ENCODE data around the gene VRK3.
A peak's percentile ranks its signal among the peaks of the same experiment; 100 is the strongest.
"Not testable (repeated sequence)": the region's sequence is repeated elsewhere in the genome, so short reads cannot be mapped to it uniquely, and the experiment has no call there.

Gene VRK3, protein sequence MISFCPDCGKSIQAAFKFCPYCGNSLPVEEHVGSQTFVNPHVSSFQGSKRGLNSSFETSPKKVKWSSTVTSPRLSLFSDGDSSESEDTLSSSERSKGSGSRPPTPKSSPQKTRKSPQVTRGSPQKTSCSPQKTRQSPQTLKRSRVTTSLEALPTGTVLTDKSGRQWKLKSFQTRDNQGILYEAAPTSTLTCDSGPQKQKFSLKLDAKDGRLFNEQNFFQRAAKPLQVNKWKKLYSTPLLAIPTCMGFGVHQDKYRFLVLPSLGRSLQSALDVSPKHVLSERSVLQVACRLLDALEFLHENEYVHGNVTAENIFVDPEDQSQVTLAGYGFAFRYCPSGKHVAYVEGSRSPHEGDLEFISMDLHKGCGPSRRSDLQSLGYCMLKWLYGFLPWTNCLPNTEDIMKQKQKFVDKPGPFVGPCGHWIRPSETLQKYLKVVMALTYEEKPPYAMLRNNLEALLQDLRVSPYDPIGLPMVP

DNA sequence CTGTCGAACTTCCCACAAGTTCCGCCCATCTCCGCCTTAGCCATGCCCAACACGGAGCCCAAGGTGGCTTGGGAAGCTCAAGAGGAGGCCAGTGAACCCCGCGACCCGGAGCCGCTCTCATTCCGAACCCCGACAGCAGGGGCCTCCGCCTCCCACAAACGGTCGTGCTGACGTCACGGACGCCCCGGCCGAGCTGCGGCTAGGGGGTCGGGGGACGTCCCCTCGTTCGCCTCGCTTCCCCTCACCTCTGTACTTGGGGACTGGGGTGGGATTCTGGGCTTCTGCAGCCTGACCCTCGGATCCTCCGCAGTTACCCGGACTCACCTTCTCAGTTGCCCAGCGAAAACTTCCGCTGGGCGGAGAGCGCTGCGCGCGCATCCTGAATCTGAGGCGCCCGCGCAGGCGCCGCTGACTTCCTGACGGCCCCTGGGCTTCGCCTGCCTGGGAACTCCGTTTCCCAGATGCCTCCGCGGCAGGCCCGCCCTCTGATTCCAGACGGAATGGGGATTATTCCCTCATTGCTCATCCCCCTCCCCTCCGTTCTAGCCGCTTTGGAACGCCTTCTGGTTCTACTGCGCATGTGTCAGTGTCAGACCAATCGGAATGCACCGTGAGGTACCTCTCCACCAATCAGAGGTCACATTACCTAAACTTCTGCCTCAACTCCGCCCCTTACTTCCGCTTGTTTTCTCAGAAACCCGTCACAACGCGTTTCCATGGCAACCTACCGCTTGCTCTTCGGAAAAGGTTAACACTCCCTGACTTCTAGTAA lies at the start of gene VRK3:
TSS of gene VRK3 (minus strand) at position 351 of the 772 bp plus-strand sequence. CDS start 9,210 bp downstream, outside the sequence.
- DNase-seq (ENCODE audit: low spot score), result peak; percentile 99

DNA sequence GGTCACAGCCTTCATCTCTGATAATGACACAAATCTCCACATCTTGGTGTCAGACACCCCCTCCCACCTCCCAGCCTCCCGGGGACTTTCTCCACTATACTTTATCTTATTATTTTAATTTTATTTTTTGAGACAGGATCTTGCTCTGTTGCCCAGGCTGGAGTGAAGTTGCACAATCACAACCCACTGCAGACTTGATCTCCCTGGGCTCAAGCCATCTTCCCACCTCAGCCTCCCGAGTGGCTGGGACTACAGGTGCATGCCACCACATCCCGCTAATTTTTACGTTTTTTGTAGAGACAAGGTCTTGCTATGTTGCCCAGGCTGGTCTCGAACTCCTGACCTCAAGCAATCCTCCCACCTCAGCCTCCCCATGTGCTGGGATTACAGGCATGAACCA lies 43.2 kb upstream of the VRK3 start:
- DNase-seq (ENCODE audit: low spot score), result not testable (repeated sequence)

DNA sequence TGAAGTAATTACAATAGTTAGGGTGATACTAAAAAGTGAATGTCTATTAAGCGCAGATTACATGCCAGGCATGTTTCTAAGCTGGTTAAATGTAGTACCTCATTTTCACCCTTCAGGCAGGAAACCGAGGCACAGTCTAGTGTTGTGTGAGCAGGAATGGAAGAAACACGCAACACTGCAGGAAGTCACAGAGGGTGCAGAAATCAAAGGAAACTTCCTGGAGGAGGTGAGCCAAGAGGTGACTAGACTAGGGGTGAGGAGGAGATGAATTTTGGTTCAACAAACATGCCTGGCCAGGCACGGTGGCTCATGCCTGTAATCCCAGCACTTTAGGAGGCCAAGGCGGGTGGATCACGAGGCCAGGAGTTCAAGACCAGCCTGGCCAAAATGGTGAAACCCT lies 42.4 kb upstream of the VRK3 start:
- no peak for DNase-seq (ENCODE audit: low spot score)

DNA sequence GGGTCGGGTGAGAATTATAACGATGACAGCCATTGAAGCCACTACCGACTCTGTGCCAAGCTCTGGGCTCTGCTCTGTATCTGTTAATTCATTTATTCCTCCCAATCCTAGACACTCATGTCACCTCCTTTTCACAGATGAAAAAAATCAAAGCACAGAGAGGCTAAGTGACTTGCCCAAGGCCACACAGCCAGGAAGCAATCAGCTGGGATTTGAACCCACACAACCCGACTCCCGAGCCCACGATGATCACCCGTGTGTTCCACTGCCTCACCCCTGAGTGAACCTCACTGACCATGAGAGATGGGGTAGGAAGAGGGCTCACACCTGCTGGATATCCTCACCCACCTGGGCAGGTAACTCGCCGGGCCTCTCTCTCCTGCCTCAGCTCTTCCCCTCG lies 40.8 kb upstream of the VRK3 start:
- no peak for DNase-seq (ENCODE audit: low spot score)

DNA sequence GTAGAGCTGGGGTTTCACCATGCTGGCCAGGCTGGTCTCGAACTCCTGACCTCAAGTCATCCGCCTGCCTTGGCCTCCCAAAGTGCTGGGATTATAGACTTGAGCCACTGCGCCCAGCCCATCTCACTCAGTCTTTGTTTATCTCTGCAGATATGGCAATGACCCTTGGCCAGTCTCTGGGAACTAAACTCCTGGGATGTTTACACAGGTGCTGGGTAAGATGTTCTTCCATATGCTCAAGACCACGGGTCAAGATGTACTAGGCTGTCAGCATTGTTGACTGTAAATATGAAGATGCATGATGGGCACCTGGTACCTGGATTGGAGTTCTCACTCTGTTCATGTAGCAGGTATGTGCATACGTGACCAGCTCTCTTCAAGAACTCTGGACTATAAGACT lies 36.5 kb upstream of the VRK3 start:
- no peak for DNase-seq (ENCODE audit: low spot score)

DNA sequence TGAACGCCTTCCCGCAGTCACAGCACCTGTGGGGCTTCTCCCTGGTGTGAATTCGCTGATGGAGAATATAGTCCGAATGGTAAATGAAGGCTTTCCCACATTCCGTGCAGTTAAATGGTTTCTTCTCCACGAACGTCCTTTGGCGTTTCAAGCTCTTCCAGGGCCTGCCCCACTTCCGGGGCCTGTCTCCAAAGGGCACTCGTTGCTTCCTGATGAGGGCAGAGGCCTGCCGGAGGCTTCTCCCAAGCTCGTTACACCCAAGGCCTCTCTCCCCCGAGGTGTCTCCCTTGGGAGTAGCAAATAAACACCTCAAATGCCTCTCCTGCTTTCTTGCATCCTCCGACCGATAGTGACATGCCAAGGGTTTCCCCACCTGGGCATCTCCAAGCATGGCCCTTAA lies 34.9 kb upstream of the VRK3 start:
- no peak for DNase-seq (ENCODE audit: low spot score)

DNA sequence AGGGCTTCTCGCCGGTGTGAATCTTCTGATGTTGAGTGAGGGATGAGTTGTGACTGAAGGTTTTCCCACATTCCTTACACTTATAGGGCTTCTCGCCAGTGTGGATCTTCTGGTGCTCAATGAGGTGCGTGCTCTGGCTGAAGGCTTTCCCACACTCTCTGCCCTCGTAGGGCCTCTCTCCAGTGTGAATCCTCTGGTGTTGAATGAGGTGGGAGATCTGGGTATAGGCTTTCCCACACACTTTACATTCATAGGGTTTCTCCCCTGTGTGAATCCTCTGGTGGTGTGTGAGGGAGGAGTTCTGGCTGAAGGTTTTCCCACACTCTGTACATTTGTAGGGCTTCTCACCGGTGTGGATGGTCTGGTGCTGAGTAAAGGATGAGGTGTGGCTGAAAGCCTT lies 33.9 kb upstream of the VRK3 start:
- no peak for DNase-seq (ENCODE audit: low spot score)

DNA sequence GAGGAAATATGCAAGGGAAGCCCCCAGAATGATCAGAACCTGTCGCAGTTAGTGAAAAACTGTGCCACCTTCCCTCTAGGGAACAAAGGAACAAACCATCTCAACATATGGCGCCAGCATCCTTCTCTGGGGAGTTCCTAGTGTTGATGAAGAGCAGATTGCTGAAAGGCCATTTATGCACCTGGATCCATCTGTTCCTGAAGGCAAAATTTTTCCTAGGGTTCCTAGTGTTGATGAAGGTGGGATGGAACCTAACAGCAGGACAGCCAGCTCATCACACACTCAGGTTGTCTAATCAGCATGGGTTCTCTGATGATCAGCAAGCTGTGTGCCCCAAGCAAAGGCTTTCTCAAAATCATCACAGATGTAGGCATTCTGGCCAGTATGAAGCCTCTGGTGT lies 33.3 kb upstream of the VRK3 start:
- DNase-seq (ENCODE audit: low spot score), result no peak

DNA sequence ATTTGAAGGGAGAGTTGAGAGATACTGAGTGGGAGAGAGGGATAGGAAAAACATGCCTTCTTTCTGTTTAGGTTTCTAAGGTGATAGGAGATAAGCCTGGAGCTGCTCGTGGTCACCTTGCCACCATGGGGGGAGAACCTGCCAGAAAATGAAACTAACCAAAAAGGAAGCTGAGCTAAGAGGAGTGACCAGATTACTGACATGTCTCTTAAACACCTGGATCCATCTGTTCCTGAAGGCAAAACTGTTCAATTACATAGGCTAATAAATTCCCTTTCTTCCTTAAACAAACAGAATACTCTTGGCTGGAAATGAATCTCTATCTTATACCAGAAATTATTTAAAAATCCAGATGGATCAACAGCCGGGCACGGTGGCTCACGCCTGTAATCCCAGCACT lies 27.9 kb upstream of the VRK3 start:
- no peak for DNase-seq (ENCODE audit: low spot score)

DNA sequence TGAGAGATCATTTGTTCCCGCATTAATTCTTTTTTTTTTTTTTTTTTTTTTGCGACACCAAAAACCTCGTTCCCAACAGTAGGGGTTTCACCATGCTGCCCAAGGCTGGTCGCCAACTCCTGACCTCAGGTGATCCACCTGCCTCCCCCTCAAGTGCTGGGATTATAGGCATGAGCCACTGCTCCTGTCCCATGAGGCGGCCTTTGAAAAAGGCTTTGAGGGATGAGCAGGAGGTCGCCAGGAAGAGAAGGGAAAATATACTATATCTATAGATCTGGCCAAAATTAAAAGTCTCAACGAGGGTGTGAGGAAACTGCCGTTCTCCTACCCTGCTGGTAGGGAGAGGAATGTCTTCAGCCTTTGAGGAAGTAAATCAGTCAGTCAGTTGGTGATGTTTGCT lies 26.8 kb upstream of the VRK3 start:
- no peak for DNase-seq (ENCODE audit: low spot score)

DNA sequence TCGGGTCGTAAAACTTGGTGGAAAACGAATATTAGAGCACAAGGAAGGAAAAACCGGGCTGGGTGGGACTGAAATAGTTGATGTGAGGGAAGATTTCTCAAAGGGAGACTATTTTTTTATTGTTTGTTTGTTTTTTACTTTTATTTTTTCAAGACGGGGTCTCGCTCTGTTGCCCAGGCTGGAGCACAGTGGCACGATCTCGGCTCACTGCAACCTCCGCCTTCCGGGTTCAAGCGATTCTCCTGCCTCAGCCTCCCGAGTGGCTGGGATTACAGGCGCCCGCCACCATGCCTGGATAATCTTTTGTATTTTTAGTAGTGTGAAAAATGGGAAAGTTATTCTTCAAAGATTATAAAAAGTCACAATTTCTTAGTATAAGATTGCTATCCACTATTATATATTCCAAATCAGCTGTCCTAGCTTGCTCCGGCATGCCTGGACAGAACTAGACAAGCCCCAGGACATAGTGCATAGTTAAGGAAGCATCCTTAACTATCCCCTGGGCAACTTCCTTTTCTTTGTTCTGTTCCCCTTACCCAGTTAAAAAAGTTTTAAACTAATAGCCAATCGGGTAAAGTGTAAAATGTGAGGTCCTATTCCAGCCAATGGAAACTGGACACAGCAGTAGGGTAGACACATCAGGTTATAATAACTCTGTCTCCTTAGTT lies 26.2 kb upstream of the VRK3 start:
- DNase-seq (ENCODE audit: low spot score), result not testable (repeated sequence)

DNA sequence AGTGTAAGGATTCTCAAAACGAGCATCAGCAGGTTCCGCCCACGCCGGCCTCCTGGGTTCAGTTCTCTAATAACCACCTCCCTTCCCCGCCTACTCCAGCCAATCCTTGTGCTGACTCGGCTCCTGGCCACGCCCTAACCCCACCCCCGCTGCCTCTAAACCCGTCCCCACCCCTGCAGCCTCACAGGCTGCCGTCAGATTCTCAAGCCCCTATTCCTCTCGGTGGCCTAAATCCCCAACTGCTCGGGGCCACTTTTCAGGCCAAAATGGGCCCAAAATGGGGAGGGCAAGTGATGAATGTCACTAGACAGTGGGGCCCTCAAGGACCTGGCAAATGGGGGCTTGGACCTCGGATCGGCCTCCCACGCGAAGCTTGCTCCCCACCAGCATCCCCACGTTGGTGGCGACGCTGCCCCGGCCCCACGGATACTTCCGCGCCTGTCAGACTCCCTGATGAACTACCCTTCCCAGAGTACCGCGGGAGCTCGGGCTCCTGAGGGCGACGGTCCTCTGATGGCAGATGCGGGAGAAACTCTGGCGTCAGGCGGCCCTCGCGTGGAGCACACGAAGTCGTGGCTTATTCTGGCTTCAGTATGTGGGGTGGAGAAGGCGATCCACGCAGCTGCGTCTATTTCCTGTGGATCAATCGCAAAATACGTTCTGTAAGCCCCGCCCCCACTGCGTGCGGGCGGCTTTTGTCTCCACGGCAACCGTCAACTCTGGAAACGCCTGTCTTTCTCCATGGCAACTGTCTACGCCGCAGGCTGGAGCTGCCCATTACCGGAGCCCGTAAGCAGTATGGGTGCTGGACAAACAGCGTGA lies 25.4 kb upstream of the VRK3 start:
- DNase-seq (ENCODE audit: low spot score), result peak; percentile 26

DNA sequence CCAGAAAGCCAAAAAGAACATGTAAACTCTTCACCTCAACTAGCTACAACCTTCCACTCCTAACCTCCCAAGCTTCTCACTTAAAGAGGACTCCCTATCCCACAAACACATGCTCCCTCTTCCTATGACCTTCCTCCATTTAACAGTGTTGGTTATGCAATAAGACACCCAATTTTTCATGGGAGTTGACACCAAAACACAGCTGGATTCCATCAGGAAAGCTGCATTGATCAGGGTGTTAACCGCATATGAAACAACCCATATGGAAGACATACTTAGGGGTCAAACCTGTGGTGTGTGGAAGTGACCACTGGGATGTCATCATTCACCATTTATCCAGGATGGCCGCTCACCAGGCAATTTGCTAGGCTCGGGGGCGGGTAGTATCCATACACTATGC lies 22.5 kb upstream of the VRK3 start:
- no peak for DNase-seq (ENCODE audit: low spot score)

DNA sequence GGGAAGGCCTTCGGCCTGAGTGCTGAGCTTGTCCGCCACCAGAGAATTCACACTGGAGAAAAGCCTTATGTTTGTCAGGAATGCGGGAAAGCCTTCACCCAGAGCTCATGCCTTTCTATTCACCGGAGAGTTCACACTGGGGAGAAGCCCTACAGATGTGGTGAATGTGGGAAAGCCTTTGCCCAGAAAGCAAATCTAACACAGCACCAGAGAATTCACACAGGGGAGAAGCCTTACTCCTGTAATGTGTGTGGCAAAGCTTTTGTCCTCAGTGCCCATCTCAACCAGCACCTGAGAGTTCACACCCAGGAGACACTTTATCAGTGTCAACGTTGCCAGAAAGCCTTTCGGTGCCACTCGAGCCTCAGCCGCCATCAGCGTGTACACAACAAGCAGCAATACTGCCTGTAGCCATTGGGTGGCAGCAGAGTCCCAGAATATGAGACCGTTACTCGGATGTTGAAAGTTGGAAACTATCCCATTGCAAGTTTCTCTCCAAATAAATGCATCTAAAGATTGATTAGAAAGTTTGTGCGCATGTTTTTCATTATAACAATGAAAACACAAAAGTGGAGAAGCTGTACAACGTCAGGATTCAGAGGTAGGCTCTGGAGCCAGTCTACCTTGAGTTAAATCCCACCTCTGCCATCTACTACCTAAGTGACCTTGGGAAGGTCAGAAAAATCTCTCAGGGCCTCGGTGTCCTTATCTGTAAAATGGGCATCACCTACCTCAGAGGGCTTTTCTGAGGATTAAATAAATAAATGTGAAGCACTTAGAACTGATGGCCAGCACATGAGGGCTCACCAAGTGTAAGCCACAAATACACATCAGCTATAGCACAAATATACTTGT lies 21.7 kb upstream of the VRK3 start:
- DNase-seq (ENCODE audit: low spot score), result no peak

DNA sequence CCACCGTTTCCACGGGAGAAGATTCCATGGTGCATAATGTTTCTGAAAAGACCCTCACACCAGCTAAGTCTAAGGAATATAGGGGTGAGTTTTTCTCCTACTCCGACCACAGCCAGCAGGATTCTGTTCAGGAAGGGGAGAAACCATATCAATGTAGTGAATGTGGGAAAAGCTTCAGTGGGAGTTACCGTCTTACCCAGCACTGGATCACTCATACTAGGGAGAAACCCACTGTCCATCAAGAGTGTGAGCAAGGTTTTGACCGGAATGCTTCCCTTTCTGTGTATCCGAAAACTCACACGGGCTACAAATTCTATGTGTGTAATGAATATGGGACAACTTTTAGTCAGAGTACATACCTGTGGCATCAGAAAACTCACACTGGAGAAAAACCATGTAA lies 19.8 kb upstream of the VRK3 start:
- no peak for DNase-seq (ENCODE audit: low spot score)

DNA sequence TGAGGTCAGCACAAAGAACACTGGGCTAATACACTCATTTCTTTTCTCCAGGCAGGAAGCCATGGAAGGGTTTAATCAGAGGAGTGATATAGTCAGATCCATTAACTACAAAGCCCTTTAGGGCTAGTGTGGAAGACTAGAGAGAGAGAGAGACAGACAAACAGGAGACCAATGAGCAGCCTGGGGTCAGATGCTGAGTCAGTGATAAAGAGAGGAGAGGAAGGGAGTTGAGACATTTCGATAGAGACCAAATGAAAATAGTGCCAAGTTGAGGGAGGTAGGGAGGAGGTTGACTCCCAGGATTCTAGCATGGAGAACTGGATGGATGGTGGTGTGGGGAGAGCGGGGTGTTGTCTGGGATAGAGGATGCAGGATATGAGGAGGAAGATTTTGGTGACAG lies 18.8 kb upstream of the VRK3 start:
- DNase-seq (ENCODE audit: low spot score), result no peak

DNA sequence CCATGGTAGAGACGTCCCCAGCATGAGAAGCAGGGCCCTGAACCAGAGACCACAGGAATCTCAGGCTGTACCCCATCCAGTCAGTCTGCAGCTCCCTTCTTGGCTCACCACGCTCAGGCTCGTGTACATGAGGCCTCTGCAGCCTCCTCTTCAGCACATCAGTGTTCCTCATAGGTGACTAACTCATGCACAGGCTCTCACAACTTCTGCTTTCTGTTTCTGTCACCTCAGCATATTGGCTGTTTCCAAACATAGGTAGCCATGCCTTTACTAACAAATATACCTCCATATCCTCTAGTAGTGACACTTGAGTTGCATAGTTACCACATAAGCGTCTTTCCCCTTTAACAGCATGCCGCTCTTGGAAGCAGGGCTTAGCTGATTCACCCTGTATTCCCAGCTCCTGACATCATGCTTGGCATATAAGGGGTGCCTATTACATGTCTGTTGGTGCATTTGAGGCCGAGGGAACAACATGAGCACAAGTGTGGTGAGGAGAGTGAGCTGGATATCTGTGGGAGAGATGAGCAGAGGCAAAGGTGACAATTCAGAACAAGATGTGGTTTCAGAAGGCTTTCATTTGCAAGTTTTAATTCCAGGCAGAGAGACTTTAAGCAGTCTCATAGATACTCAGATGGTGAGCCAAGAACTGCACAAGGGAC lies 17.3 kb upstream of the VRK3 start:
- DNase-seq (ENCODE audit: low spot score), result no peak

DNA sequence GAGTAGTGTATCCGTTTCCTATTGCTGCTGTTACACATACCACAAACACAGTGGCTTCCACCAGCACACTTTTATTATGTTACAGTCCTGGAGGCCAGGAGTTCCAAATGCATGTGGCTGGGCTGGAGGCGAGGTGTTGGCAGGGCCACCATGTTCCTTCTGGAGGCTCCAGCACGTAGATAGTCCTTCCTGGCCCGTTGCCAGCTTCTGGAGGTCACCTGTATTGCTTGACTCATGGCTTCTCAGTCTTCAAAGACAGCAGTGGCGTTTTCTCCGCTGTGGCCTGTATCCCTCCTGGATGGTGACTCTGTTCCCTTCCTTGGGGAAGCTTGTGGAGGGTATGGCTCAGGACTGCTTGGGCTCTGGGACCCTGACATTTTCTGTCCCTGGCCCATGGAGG lies 15.8 kb upstream of the VRK3 start:
- no peak for DNase-seq (ENCODE audit: low spot score)

DNA sequence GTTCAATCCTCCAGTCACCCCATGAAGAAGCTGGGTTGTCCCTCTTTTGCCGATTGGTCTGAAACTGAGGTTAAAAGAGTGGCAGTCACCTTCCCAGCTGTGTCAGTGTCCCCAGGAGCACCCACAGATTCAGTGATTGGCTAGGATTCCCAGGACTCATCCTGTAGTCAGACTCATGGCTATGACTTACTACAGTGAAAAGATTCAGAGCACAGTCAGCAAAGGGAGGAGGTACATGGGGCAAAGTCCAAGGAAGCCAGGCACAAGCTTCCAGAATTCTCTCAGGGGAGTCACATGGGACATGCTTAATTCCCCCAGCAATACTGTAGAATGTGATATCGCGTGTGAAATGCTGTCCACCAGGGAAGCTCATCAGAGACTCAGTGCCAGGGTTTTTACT lies 14.8 kb upstream of the VRK3 start:
- DNase-seq (ENCODE audit: low spot score), result no peak

DNA sequence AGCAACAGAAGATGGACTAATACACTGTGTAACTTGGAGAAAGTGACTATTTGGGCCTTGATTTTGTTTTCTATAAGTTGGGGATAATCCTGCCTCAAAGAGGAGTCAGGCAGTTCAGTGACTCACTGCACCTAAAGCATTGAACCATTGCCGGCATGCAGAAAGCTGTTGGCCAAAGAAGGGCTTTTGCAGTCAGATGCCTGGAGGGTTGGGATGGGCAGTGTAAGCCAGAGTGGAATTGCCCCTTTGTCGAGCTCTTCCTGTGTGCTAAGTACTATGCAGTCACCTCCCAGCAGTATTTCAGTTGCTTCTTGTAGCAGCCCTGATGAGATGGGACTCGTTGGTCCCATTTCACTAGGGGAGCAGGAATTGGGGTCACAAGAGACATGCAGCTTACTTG lies 11.7 kb upstream of the VRK3 start:
- DNase-seq (ENCODE audit: low spot score), result no peak
